NCI-H510A (cell line): ENCODE data around the gene OR2H1.
"Not testable (repeated sequence)": the region's sequence is repeated elsewhere in the genome, so short reads cannot be mapped to it uniquely, and the experiment has no call there.

Experiments used
- DNase-seq: peaks from one replicate; lab custom pipeline; 2025; lab: John Stamatoyannopoulos, UW

OR2H1 gene

GRCh38 chr6:29456971-29457370, at the start of gene OR2H1, which contains the start of gene OR11A1:
Gene OR2H1 (plus strand): TSS chr6:29457155. CDS start chr6:29461770, 4,615 bp downstream.
Gene OR11A1 (minus strand): TSS chr6:29457071. CDS start chr6:29427641, 29,430 bp downstream.
- no peak for DNase-seq

- DNase-seq = no peak
Observed at GRCh38 chr6:29414588-29414987, 42.4 kb upstream of the OR2H1 start, which contains the start of gene OR12D1. Gene OR12D1 (plus strand): TSS chr6:29414928.

DNA sequence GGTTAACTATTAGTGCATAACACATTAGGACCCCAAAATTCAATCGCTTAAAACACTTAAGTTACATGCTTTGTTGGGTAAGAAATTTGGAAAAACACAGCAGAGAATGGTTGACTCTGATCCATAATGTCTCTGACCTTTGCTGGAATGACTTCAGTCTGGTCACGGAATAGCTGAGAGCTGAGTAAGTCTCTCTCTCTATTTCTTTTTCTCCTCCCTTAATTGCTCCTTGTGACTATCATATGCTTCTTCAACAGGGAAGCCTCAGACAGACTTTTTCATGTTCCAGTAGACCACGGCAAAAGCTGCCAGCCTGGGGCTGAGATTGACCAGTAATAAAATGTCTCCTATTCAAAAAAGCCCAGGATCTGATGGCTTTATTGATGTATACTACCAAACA, 37.4 kb upstream of the OR2H1 start:
- DNase-seq = no peak

- no peak for DNase-seq
Observed at GRCh38 chr6:29424168-29424567, 32.8 kb upstream of the OR2H1 start.

GRCh38 chr6:29424575-29424974, 32.4 kb upstream of the OR2H1 start:
- no peak for DNase-seq

- DNase-seq = no peak
Observed at GRCh38 chr6:29425075-29425474, 31.9 kb upstream of the OR2H1 start.

DNA sequence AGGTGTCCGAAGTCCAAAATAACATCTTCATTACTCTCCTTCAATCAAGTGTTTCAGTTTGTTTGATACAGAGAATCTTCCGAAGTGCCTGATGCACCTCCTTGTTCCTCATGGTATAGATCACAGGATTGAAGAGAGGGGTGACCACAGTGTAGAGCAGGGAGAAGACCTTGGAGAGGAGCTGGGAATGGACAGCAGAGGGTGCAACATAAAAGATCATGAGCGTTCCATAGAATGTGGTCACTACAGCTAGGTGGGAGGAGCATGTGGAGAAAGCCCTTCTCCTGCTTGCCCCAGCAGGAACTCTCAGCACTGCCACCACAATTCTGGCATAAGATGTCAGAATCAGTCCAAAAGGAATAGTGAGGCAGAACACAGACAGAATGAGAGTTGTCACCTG, 30.3 kb upstream of the OR2H1 start:
- no peak for DNase-seq

GRCh38 chr6:29436730-29437129, 20.2 kb upstream of the OR2H1 start:
- DNase-seq = not testable (repeated sequence)

GRCh38 chr6:29439006-29439405, 17.9 kb upstream of the OR2H1 start, which contains the start of gene OR10C1:
Gene OR10C1 (plus strand): TSS chr6:29439306. CDS start chr6:29440016, 710 bp downstream.
- DNase-seq = no peak

DNA sequence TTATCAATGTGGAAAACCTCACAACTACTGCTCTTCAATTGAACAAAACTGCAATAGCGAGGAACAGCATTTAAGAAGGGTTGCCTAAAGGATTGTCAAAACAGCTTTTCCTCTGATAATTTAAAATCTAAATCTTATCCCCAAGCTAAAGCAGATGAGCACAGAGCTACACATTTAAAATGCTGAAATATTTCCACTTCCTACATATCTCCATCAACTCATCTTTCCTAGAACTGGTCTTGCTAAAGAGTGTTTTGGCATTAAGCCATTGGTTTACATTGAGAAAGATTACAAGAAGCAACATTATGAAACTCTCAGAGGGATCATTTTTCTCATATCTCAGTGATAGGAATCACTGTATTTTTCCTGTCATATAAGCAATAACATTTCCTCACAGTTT, 14.2 kb upstream of the OR2H1 start:
- no peak for DNase-seq

DNA sequence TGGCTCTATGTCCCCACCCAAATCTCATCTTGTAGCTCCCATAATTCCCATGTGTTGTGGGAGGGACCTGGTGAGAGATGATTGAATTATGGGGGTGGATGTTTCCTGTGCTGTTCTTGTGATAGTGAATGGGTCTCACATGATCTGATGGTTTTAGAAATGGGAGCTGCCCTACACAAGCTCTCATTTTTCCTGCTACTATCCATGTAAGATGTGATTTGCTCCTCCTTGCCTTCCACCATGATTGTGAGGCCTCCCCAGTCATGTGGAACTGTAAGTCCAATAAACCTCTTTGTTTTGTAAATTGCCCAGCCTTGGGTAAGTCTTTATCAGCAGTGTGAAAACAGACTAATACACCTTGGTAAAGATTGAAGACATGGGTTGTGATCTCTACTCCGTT, 12.9 kb upstream of the OR2H1 start:
- not testable (repeated sequence) for DNase-seq

DNA sequence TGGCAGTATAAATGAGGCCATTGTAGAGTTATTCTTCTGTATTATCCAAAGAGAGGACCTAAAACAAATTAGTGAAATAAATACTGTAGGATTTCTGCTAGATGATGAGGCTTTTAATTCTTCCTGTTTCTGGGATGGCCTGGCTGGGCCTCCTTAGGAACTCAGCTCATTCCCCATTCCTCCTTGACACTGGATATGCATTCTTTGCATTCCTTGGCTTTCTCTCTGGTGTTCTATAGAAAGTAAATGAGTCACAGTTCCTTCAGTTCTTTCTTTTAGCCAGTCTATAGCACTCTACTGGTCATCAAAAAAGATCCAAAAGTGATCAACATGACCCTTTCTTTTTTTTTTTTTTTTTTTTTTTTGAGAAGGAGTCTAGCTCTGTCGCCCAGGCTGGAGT, 9.3 kb upstream of the OR2H1 start:
- DNase-seq = no peak

DNA sequence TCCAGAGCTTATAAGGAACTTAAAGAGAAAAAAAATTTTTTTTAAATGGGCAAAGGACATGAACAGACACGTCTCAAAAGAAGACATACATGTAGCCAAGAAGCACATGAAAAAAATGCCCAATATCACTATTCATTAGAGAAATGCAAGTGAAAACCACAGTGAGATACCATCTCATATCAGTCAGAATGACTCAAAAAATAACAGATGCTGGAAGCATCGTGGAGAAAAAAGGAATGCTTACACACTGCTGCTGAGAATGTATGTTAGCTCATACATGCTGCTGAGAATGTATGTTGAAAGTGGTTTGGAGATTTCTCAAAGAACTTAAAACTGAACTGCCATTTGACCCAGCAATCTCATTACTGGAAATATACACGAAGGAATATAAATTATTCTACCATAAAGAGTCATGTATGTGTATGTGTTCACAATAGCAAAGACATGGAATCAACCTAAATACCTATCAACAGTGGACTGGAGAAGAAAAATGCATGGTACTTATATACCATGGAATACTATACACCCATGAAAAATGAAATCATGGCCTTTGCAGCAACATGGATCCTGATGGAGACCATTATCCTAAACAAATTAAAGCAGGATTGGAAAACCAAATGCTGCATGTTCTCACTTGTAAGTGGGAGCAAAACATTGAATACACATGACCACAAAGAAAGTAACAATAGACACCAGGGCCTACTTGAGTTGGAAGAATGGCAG, 5.3 kb upstream of the OR2H1 start:
- DNase-seq = no peak

- no peak for DNase-seq
Observed at GRCh38 chr6:29461021-29461814, 4.3 kb downstream of the OR2H1 start.

DNA sequence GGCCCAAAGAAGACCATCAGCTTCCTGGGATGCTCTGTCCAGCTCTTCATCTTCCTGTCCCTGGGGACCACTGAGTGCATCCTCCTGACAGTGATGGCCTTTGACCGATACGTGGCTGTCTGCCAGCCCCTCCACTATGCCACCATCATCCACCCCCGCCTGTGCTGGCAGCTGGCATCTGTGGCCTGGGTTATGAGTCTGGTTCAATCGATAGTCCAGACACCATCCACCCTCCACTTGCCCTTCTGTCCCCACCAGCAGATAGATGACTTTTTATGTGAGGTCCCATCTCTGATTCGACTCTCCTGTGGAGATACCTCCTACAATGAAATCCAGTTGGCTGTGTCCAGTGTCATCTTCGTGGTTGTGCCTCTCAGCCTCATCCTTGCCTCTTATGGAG, 5.1 kb downstream of the OR2H1 start:
- no peak for DNase-seq

GRCh38 chr6:29465279-29465678, 8.3 kb downstream of the OR2H1 start:
- no peak for DNase-seq

DNA sequence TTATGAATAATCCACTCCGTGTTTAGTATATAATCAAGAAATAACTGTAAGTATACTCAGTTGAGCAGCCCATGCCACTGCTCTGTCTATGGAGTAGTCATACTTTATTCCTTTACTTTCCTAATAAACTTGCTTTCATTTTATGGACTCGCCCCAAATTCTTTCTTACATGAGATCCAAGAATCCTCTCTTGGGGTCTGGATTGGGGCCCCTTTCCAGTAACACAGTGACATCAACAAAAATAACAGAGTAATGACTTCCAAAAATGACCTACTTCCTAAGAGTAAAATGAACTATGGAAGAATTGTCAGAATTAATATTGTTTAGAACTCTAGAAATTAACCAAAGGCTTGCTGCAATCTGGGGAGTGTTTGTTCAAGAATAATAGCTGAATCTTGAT, 8.8 kb downstream of the OR2H1 start:
- no peak for DNase-seq

DNA sequence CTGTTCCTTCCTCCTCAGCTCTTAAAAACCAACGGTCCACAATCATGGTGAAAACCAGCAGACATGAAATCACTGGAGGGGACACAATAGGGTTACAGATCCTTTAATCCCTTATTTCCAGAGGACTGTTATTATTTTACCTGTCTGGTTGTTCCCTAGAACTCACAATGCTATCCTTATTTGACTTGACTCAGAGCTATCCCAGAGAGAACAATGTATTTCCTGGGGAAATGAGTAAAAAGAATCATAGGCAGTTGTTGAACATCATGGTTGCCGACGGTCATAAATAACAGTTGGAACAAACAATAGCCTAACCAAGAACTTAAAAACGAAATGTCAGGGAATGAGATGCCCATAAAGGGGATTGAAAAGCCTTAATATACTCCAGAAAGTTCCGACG, 9.3 kb downstream of the OR2H1 start:
- DNase-seq = no peak

DNA sequence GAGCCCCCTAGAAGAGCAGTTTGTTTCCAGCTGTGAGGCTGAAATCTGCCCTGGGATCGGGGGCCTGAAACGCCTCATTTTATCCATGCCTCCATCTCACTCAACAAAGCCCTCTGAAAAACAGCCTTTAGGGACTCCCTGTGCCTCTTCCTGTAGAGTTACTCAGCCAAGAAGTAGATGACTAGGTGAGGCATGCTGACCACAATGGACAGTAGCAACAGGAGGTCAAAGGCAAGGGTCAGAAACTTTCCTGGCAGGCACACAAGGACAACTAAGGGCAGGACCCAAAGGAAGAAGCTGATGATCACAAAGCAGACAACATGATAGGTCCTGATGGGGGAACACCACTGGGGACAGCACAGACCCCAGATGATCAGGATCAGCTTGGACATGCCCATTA, 18.0 kb downstream of the OR2H1 start:
- DNase-seq = no peak

GRCh38 chr6:29477923-29478450, 21.0 kb downstream of the OR2H1 start:
- DNase-seq = no peak

DNA sequence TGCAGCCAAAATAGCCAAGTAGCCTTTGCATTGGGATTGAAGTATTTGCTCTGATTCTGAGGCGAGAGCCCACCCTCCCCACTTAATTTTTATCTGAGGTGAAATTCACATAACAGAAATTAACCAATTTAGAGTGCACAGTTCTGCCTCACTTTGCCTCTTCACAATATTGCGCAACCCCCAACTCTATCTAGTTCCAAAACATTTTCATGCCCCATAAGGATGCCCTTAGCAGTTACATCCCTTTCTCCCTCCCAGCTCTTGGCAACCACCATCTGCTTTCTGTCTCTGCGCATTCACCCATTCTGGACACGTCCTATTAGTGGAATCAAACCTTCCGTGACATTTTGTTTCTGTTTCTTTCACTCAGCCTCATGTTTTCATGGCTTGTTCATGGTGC, 21.8 kb downstream of the OR2H1 start:
- DNase-seq = no peak

DNA sequence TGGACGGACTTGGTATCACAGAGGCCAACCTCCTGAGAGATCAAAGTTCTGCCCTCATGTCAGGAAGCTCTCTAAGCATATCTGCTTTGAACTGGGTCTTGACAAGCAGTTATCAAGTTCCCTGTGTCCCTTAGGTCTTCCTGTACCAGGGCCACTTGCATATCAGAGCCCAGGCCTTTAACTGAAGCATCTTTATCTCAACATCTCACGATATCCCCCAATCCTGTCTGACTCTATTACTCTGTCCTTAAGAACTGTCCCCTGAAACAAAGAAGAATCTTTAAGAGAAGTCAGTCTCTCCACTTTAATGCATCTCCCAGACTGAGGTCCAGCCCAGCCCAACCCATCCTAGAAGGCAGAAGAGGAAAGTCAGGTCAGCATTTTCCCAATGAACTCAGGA, 22.6 kb downstream of the OR2H1 start:
- DNase-seq = no peak

DNA sequence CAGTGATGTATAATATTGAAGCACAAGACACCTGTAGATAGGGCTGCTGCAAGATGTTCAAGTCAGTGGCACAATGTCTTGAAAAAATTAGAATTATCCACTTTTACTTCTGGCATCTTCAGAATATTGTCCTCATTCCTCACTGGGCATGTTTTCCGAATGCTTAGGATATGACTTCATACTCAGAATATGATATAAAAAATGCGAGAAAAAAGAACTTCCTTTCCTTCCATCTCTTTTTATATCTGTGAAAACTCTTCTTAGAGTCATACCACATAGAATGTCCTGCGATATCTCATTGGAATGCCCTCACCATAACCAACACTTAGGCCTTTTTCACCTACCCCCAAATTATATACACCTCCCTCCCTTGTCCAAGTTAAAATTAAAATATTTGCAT, 26.2 kb downstream of the OR2H1 start:
- DNase-seq = no peak
